Neural cell (in vitro differentiated cells): ENCODE data around the gene RAD23B. TPM values are rescaled to one million over a fixed set of nuclear protein-coding genes. Genes with fewer than 3 reads are reported as not detected.

ENCODE experiments used
- H2AFZ ChIP-seq: fragments of 200-600, 300-800 bp; sonication (generic), shearing (Covaris generic); 2 replicates; pipeline ENCODE4 v1.6.0; 2014; ENCODE audit warnings: low read depth, mild to moderate bottlenecking, antibody characterized with exemption, low read length, moderate library complexity
- H3F3A ChIP-seq: fragments of 200-600 bp; shearing (Covaris generic); 2 replicates; pipeline ENCODE4 v1.6.1; 2016; ENCODE audit warnings: mild to moderate bottlenecking, moderate library complexity, mixed read lengths, antibody characterized with exemption, low read length; ENCODE audit not compliant: insufficient read depth, poor library complexity, severe bottlenecking
- H3K27ac ChIP-seq: fragments of 200-600, 300-800 bp; sonication (generic), shearing (Covaris generic); 2 replicates; pipeline ENCODE4 v1.5.1; 2014; ENCODE audit warnings: mild to moderate bottlenecking, low read length, moderate library complexity
- H3K27me3 ChIP-seq: fragments of 300-800, 200-600 bp; sonication (generic), shearing (Covaris generic); 2 replicates; pipeline ENCODE4 v1.6.0; 2014; ENCODE audit warnings: mild to moderate bottlenecking, low read depth, low read length, moderate library complexity; ENCODE audit not compliant: insufficient read depth
- H3K36me3 ChIP-seq: fragments of 300-800, 200-600 bp; sonication (generic), shearing (Covaris generic); 2 replicates; pipeline ENCODE4 v1.5.1; 2014; ENCODE audit warnings: mild to moderate bottlenecking, antibody characterized with exemption, low read length, moderate library complexity; ENCODE audit not compliant: insufficient read depth
- H3K4me2 ChIP-seq: fragments of 300-800, 200-600 bp; sonication (generic), shearing (Covaris generic); 2 replicates; pipeline ENCODE4 v1.6.0; 2014; ENCODE audit warnings: mild to moderate bottlenecking, low read length
- H3K4me3 ChIP-seq: fragments of 300-800, 200-600 bp; sonication (generic), shearing (Covaris generic); 2 replicates; pipeline ENCODE4 v1.5.1; 2014; ENCODE audit warnings: mild to moderate bottlenecking, low read length, moderate library complexity
- H3K79me2 ChIP-seq: fragments of 200-600 bp; shearing (Covaris generic); replicated peaks from 2 replicates; pipeline ENCODE4 v1.6.0; 2014; ENCODE audit warnings: mild to moderate bottlenecking, low read length, moderate library complexity; ENCODE audit not compliant: insufficient read depth
- H3K9ac ChIP-seq: fragments of 300-800, 200-600 bp; sonication (generic), shearing (Covaris generic); 2 replicates; pipeline ENCODE4 v1.6.1; 2016; ENCODE audit warnings: mild to moderate bottlenecking, low read length, mixed read lengths
- H3K9me2 ChIP-seq: fragments of 200-600 bp; shearing (Covaris generic); 2 replicates; pipeline ENCODE4 v1.6.1; 2016; ENCODE audit warnings: mild to moderate bottlenecking, low read length, mixed read lengths; ENCODE audit not compliant: insufficient read depth
- H3K9me3 ChIP-seq: fragments of 200-600, 300-800 bp; sonication (generic), shearing (Covaris generic); 2 replicates; pipeline ENCODE4 v1.6.1; 2016; ENCODE audit warnings: mild to moderate bottlenecking, mixed run types, low read length, moderate library complexity, mixed read lengths
- H4K20me1 ChIP-seq: fragments of 200-600 bp; shearing (Covaris generic); 2 replicates; pipeline ENCODE4 v1.6.1; 2016; ENCODE audit warnings: mild to moderate bottlenecking, mixed run types; ENCODE audit not compliant: insufficient read depth
- EP300 ChIP-seq: fragments of 450-650 bp; conservative IDR thresholded peaks from 2 replicates; pipeline ENCODE4 v1.6.1; 2014; ENCODE audit warnings: antibody characterized with exemption, mild to moderate bottlenecking, moderate library complexity; ENCODE audit not compliant: poor library complexity, severe bottlenecking
- EZH2 ChIP-seq: fragments of 200-600, 300-800 bp; shearing (Covaris generic), sonication (generic); IDR thresholded peaks from 2 replicates; pipeline ENCODE4 v1.6.1; 2014; ENCODE audit warnings: antibody characterized with exemption, low read length, borderline replicate concordance, mild to moderate bottlenecking; ENCODE audit not compliant: insufficient read depth, poor library complexity, severe bottlenecking
- MXI1 ChIP-seq: fragments of 450-650 bp; conservative IDR thresholded peaks from 2 replicates; pipeline ENCODE4 v1.6.1; 2014; ENCODE audit warnings: antibody characterized with exemption, mild to moderate bottlenecking; ENCODE audit not compliant: poor library complexity, severe bottlenecking
- POLR2AphosphoS5 ChIP-seq: IDR thresholded peaks from 2 replicates; pipeline ENCODE4 v1.6.1; 2012
- RAD21 ChIP-seq: fragments of 450-650 bp; conservative IDR thresholded peaks from 2 replicates; pipeline ENCODE4 v1.6.1; 2014; ENCODE audit warnings: antibody characterized with exemption, mild to moderate bottlenecking, moderate library complexity
- REST ChIP-seq: IDR thresholded peaks from 2 replicates; pipeline ENCODE4 v1.6.1; 2012; ENCODE audit warnings: borderline replicate concordance
- SMC3 ChIP-seq: fragments of 450-650 bp; conservative IDR thresholded peaks from 2 replicates; pipeline ENCODE4 v1.6.1; 2014; ENCODE audit warnings: antibody characterized with exemption, mild to moderate bottlenecking, moderate library complexity; ENCODE audit not compliant: poor library complexity
- TAF1 ChIP-seq: IDR thresholded peaks from 2 replicates; pipeline ENCODE4 v1.6.1; 2012; ENCODE audit warnings: low read depth
- polyA minus RNA-seq: library from RNA; depleted of rRNA, polyadenylated mRNA; stranded (reverse); fragments of >200 nt; gene quantifications from 2 replicates; pipeline ENCODE4 v1.2.3, GENCODE V29; 2014
- polyA plus RNA-seq: library from polyadenylated mRNA; depleted of rRNA; stranded (reverse); fragments of >200 nt; gene quantifications from 2 replicates; pipeline ENCODE4 v1.2.3, GENCODE V29; 2014
- TF ChIP-seq, protein P1 (sequence below): fragments of 450-650 bp; IDR thresholded peaks from 2 replicates; pipeline ENCODE4 v1.5.1; 2014; ENCODE audit warnings: antibody characterized with exemption, mild to moderate bottlenecking, moderate library complexity; ENCODE audit not compliant: poor library complexity, severe bottlenecking

The RAD23B gene
- 97.3 and 109 TPM in 2 replicates for polyA plus RNA-seq
- 103 and 107 TPM in 2 replicates for polyA minus RNA-seq

GRCh38 chr9:107282759-107283622 lies at the start of gene RAD23B:
Gene RAD23B (plus strand): TSS chr9:107283279. CDS start chr9:107283630, 351 bp downstream.
- TF ChIP-seq EZH2 (no peak), SMC3 (peak; percentile 8), MXI1 (peak; percentile 73), TAF1 (peak; percentile 93), EP300 (peak; percentile 79), REST (peak; percentile 85), POLR2AphosphoS5 (peak; percentile 94), RAD21 (peak; percentile 12)
- TF ChIP-seq, protein P1, sequence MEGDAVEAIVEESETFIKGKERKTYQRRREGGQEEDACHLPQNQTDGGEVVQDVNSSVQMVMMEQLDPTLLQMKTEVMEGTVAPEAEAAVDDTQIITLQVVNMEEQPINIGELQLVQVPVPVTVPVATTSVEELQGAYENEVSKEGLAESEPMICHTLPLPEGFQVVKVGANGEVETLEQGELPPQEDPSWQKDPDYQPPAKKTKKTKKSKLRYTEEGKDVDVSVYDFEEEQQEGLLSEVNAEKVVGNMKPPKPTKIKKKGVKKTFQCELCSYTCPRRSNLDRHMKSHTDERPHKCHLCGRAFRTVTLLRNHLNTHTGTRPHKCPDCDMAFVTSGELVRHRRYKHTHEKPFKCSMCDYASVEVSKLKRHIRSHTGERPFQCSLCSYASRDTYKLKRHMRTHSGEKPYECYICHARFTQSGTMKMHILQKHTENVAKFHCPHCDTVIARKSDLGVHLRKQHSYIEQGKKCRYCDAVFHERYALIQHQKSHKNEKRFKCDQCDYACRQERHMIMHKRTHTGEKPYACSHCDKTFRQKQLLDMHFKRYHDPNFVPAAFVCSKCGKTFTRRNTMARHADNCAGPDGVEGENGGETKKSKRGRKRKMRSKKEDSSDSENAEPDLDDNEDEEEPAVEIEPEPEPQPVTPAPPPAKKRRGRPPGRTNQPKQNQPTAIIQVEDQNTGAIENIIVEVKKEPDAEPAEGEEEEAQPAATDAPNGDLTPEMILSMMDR: no peak
- H3K79me2 ChIP-seq: peaks cover 44% of the 10 kb centered on the region
- H3K27me3 ChIP-seq: no peaks in the 10 kb centered on the region
- H3K4me2 ChIP-seq: peak within 1 kb of the TSS; percentile 87
- no peaks in the 10 kb centered on the region for H3K9me3 ChIP-seq
- H3K9me2 ChIP-seq: no peaks in the 10 kb centered on the region
- no peaks in the 10 kb centered on the region for H3K36me3 ChIP-seq
- H3F3A ChIP-seq: no peaks in the 10 kb centered on the region
- H4K20me1 ChIP-seq: peaks cover 11% of the 10 kb centered on the region
- peak within 1 kb of the TSS; percentile 65 for H2AFZ ChIP-seq
- H3K27ac ChIP-seq: peak within 1 kb of the TSS; percentile 91
- peak within 1 kb of the TSS; percentile 94 for H3K9ac ChIP-seq
- peak within 1 kb of the TSS; percentile 92 for H3K4me3 ChIP-seq

- Histone ChIP-seq H3K27me3 (peaks cover 41% of the 10 kb centered on the region), H3K36me3 (no peaks in the 10 kb centered on the region), H3K79me2 (no peaks in the 10 kb centered on the region), H3K4me3 (no peak overlapping the region), H3K9me2 (no peaks in the 10 kb centered on the region), H4K20me1 (no peaks in the 10 kb centered on the region), H3K27ac (no peak overlapping the region), H2AFZ (no peak overlapping the region), H3F3A (no peaks in the 10 kb centered on the region), H3K4me2 (no peak overlapping the region), H3K9me3 (peaks cover 5% of the 10 kb centered on the region), H3K9ac (no peak overlapping the region)
- TF ChIP-seq EZH2 (no peak), POLR2AphosphoS5 (no peak), MXI1 (no peak), TAF1 (no peak), EP300 (no peak), RAD21 (no peak), REST (no peak), SMC3 (no peak)
- TF ChIP-seq, protein P1: no peak
These were observed 47.2 kb upstream of the RAD23B start for GRCh38 chr9:107235765-107236442.
